ENCODE results near the gene ADRA2A.

Gene ADRA2A

DNA sequence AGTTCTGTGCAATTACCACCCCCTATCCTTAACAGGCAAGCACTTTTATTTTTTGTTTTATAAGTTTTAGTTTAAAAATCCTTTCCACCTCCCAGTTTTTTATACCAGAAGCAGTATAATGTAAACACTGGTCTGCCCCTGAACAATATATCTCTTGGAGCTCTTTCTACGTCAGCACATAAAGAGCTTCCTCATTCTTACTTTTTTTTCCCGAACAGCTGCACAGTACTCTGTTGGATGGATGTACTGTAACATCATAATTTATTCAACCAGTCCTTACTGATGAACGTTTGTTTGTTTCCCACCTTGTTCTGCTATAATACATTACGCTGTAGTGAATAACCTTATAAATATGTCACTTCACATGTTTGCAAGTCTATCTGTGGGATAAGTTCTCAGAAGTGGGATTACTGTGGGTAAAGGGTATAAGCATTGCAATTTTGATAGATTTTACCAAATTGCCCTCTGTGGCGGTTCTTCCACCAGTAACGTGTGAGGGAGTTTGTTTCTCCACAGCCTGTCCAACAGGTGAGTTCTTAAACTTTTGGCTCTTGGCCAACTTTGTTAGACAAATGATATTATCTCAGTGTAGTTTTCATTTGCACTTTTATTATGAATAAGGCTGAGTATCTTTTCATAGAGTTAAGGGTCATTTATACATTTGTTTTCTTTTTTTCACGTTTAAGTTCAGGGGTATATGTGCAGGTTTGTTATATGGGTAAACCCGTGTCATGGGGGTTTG, 32.8 kb downstream of the ADRA2A start:
- no peak overlapping the region for H3K4me3 ChIP-seq (ENCODE audit: low read depth, low read length)

DNA sequence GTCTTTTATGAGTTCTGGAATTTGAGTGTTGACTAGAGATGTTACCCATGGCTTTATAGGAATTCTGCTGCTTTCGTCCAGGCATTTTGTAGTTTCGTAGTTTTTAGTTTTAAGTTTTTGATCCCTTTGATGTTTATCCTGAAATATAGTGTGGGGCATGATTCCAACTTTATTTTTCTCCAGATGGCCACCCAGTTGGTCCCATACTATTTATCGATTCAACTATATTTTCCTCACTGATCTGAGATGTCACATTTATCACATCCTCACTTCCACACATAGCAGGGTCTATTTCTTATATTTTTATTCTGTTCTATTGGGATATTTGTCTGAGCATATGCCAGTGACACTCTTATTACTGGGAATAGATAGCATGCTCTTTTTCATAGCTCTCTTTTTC, 33.9 kb downstream of the ADRA2A start:
- no peak overlapping the region for H3K4me3 ChIP-seq (ENCODE audit: low read depth, low read length)

DNA sequence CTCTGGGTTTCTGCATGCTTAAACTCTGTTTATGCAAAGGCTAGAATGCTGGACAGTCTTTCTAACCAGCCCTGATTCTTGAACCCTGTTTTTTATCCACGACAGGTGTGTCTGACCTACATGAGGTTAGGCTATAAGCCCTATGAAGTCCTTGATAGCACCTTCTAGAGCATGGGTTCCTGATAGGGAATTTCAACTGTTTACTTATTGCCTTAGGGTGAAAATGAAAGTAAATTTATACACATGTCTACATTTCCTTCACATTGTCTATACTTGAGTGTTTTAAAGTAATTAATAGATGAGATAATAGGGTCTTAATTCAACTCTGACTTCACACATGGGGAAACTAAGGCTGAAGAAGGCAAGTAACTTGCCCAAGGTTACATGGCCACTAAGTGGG, 35.5 kb downstream of the ADRA2A start:
- no peak overlapping the region for H3K4me3 ChIP-seq (ENCODE audit: low read depth, low read length)

DNA sequence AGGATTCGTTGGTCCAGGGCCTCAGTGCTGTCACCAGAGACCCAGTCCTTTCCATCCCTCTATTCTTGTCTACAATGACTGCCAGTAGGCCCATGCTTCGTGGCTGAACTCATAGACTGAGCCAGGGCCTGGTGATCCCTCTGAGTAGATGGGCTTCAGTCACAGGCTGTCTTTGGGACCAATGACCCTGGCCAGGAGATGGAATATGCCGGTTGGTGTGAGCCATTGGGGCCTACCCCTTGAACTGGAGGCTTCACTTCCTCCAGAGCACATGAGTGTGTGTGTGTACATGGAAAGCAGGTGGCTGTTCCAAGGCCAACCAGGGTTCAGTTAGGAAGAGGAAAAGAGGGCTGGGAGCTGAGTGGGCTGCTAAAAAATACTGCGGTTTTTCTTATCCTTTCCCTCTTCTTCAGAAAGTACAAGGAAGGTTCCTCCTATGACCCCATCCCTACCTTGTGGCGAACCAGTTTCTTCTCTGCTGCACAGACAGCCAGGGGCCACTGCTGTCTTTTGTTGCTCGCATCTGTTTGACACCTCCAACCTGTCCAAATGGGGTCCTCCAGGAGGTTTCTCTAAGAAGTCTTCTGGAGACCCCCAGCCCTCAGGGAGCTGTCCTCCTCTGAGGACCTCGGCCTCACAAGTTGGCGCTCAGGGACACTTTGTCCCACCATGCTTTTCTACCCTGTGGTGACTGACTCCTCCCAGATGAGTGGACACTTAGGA, 36.6 kb downstream of the ADRA2A start:
- no peak overlapping the region for H3K4me3 ChIP-seq (ENCODE audit: low read depth, low read length)

DNA sequence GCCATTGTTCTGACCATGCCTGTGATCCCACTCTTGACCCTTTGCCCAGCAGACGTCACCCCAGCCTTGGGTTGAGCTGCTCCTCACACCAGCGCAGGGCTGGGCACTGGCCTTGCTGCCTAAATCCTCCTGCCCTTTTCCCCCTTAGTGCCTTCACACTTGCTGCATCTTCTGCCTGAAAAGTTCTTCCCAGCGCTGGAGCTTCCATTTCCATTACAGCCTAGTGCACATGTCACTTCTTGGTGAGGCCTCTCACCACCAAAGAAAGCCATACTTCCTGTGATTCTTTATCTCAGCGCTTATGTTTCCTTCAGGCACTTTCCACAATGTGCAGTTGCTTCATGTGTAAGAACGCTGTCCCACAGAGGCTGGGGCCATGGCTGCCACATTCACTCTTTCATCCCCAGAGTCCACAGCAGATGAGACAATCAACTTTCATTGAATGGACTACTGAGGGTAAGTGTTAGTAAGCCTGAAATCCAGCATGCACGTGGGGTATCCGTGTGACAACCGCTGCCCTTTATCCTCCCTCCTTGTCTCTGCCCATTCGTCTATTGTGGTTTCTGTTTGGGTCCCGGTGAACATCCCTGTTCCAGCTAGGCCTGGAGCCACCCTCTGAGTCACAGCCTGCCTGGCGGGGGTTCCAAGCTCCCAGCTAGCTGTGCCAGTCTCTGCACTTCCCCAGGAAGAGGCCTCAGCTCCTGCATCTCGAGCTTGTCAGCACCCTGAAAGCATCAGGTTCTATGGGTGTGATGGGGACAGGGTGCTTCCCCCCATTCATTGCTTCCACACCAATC, 37.3 kb downstream of the ADRA2A start:
- H3K4me3 ChIP-seq (ENCODE audit: low read depth, low read length), result no peak overlapping the region

DNA sequence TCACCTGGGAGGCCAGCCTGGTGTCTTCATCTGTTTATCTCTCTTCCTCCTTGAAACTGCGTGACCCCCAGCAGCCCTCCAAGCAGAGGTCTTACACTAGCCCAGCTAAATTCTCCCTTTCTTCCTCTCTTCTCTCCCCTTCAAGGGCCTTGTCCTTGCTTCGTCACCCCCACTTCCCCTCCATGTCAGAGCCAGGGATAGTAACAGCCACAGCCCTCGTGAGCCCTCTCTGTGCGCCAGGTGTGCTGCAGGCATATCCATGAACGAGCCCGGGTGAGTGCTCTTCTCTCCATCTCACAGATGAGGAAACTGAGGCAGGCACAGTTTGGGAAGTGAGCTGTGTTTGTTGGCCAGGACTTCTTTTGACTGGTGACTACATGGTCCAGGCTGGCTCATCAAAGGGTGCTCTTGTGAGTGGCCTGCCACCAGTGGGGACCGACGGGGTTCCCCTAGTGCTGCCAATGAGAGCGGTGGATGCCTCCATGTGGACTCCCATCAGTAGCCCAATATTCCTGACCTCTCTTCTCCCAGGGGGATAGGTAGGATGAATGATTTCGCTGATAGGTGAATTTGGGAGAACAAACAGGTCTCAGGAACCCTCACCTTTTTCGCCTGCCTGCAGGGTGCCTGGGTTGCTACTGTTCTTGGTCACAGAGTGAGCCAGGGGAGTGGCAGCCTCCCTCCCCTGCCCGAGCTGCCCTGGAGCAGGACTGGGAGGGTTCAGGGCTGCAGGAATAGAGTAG, 38.1 kb downstream of the ADRA2A start:
- no peak overlapping the region for H3K4me3 ChIP-seq (ENCODE audit: low read depth, low read length)

DNA sequence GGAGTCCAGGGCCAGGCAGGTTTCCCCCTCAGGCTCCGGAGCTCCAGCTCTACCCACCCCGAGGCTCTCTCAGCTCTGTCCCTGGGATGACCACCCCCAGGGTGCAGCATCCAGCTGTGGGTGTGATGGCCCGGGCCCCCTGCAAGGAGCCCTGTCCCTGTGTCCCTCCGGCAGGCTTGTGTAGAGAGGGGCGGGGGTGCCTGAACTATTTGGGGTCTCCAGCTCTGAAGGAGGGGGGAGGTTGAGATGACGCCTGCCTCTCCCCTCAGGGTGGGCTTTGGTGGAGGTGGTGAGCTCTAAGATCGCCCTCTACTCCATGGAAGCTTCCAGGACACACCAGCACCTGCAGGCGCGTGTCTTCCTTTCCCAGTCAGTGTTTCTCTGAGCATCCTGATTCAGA, 39.4 kb downstream of the ADRA2A start:
- H3K4me3 ChIP-seq (ENCODE audit: low read depth, low read length), result no peak overlapping the region

DNA sequence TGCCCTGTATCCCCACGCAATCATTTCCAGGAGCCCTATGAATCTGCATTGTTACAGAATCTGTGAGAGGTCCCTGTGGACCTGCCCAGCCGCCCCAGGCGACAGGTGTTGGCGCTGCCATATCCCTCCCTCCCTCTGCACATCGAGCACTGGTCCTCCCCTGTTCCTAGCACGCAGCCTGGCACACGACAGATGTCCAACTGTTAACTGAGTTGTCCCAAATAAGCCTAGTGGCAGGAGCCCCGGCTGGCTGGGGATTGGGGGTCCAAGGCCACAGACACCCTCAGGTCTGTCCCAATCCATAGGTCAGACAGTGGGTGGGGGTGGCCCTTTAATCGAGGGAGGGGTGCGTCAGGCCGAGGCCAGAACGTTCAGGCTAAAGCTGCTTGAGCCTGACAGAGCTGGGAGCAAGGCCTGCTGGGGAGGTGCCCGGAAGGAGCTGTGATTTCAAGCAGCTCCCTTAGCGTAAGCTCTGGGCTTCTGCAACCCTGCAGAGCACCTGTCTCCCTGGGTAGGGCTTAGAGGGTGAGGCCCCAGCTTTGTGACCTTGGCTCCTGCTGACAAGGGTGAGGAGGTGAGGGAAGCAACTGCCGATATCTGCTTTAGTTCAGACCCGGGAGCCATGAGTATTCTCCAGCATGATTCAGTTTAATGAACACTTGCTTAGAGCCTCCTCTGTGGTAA, 40.1 kb downstream of the ADRA2A start:
- H3K4me3 ChIP-seq (ENCODE audit: low read depth, low read length), result no peak overlapping the region

DNA sequence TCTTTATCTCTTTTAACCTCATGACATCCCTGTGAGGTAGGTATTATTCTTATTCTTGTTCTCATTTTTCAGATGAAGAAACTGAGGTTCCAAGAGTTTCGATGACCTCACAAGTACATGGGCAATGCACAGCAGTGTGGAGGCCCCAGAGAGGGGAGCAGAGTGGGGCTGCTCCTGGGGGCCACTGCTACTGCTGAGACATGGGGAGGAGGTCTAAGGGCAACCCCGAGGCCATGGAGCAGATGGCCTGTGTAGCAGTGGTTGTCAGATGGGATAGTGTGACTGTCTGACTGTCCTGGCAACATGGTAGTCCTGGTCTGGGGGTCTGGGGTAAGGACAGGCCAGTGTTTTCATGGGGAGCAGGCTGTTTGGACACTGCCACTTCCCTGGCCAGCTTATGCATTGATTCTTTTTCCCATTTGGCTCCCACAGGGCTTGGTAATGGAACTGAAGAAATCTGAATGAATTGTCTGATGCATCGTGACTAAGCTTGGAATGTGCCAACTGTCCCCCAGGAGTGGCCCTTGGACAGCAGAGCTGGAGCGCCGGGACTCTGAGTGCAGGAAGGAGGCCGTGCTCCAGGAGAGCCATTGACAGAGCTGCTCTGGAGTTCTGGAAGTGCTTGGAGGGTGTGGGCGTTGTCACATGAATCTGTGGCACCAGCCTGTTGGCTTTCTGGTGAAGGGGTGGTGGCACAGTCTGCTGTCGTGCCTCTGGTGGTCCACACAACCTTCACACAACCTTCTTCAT, 40.9 kb downstream of the ADRA2A start:
- no peak overlapping the region for H3K4me3 ChIP-seq (ENCODE audit: low read depth, low read length)

DNA sequence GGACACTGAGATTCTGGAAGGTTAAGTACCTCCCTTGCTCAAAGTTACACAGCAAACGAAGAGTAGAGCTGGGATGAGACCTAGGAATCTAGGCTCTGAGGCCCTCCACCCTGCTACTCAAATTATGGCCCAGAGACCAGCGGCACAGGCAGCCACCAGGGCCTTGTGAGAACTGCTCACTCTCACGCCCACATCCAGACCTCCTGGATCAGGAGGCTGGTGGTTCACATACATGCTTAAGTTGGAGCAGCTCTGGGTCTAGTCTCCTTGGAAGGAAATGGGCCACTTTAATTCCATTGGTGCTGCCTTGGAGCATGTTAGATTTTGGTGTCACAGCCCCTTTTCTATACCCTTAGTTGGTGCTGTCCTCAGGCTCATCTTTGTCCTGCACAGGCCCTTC, 41.9 kb downstream of the ADRA2A start:
- no peak overlapping the region for H3K4me3 ChIP-seq (ENCODE audit: low read depth, low read length)

DNA sequence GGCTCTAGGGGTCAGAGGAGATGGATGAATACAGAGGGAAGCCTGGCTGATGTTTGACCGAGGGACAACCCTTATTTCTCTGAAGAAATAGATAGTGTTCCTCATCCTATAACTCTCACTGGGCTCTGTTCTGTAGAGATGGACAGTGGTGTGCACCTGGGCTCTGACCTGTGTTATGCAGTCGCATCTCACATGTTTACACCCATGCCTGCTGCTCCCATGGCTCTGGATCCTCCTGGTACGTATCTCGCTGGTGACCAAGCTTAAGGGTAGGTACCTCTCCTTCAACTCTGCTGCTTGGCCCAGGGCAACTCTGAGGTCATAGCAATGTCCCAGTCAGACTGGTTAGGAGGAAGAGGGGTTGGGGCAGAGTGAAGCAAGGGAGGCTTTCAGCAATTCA, 42.8 kb downstream of the ADRA2A start:
- no peak overlapping the region for H3K4me3 ChIP-seq (ENCODE audit: low read depth, low read length)

DNA sequence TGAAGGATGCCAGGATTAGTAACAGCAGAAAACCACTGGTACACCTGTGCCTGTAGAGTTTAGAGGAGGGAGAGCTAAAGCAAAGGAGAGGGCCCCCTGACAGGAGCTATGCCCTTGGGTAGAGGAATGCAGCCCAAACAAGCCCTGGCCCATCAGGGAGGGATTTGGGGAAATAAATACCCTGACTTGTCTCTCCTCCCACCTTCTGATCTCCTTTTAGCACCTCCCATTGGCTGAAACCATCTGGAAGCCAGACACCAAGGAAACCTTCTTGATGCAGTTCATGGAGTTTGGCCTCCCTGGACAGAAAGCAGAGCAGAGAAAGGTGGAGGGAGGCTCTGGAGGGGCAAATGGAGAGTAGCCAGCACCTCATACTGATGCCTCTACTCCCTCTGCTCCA, 45.3 kb downstream of the ADRA2A start:
- no peak overlapping the region for H3K4me3 ChIP-seq (ENCODE audit: low read depth, low read length)

DNA sequence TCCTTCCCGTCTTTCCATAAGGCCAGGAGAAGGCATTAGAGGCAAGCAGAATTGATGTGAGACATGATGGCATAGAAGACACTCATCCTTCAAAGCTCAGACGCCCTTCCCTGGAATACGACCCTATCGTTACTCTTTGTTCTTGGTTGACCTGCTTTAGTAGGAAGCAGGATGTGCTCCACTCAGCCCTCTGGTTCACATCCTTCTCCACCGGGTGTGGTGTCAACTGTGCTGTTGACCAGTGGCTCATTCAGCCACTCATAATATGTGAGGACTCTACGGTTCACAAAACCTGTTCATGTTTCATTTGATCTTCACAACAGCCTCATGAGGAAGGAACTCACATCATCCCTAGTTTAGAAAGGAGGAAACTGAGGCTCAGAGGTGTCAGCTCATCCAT, 47.1 kb downstream of the ADRA2A start:
- no peak overlapping the region for H3K4me3 ChIP-seq (ENCODE audit: low read depth, low read length)

DNA sequence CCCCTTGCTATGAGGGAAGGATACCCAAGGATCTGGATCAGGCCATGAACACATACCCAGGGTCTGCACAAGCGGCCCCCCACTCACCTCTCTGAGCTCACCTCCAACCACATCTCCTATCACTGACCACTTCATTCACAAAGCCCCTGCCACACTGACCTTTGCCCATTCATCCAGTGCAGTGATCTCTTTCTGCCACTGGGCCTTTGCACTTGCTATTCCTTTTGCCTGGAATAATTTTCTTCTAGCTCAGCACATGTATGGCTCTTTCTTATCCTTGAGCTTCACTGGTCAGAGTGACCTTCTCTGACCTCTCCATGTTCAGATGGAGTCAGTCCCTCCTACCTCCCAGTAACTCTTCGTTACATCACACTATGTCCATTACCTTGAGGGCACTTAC, 48.3 kb downstream of the ADRA2A start:
- H3K4me3 ChIP-seq (ENCODE audit: low read depth, low read length), result no peak overlapping the region

DNA sequence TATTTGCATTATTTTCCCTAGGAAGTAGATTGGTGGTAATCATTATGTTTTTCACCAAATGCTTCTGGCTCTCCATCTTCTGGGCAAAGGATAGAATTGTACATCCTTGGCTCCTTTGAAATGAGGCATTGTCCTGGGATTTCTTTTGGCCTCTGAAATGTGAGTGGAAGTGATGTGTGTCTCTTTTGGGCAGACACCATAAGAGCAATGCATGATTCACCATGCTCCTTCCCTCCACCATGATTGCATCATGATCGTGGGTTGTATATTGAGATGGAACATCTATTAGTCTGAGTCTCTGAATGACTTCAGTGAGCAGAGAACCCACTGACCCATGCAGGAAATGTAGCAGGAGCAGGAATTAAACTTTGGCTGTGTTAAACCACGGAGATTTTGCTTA, 49.2 kb downstream of the ADRA2A start:
- H3K4me3 ChIP-seq (ENCODE audit: low read depth, low read length), result no peak overlapping the region

DNA sequence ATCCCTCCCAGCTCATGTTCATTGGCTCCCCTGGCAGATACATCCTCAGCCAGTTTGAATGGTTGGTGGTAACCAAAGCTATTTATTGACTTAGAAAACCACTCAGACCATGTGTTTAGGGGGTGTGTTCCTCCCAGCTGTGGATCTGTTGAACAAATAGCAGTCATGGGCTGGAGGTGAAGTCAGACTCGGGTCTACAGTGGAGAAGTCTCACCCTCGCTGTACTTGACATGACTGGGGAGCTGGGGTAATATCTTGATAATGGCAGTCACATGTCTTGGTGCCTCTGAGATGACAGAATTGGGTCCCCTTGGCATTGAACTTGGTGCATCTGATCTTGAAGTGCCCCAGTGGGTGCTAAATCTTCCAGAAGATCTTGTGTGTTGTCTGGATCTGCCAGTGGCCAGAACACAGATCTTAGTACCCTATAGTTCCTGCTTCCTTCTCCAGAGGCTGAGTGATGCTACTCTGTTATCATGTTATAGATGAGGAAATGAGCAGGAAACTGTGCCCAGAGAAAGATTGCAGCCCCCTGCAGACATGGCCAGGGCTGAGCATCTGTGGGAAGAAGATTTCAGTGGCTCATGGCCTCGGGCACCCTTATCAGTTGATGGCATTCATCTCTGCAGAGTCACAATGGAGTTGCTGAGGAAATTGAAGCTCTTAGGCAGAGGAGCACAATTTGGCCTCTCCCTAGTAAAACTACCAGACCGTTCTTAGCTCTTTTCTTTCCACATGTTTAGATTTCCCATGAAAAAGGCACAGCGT, 50.4 kb downstream of the ADRA2A start:
- H3K4me3 ChIP-seq (ENCODE audit: low read depth, low read length), result no peak overlapping the region

DNA sequence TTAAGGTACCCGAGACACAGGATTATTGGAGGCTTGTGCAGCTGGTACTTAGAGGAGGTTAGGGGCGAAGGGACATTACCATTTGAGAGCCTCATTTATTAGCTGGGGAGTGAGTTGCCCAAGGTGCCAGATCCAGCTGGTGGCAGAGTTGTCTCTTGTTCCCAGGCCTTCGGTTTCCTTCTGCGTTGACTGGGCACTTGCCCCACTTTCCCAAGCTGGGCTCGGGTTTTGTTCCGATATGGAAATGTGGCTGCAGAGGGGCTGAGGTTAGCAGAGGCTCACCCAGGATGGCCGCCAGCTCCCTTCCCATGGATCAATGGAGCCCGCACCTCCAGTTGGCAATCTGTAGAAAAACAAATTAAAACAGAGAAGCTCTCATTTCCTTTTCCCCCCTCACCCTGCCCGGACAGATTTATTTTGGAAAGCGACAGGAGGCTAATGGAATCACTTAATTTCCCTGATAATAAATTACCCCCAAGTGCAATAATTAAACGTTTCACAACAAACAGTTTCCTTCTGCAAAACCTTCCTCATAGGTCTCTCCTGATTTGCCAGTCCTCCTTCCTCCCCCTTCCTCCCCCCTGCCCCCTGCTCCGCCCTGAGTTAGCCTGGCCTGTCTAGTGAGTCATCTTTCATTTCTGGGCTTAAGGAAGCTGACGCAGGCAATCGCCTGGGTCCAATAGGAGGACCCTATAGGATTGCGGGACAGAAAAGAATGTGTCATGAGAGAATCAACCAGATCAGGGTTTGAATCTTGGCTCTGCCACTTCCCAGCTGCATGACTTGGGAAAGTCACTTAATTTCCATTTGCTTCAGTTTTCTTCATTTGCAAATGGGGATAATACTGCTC, 51.7 kb downstream of the ADRA2A start:
- H3K4me3 ChIP-seq (ENCODE audit: low read depth, low read length), result no peak overlapping the region

DNA sequence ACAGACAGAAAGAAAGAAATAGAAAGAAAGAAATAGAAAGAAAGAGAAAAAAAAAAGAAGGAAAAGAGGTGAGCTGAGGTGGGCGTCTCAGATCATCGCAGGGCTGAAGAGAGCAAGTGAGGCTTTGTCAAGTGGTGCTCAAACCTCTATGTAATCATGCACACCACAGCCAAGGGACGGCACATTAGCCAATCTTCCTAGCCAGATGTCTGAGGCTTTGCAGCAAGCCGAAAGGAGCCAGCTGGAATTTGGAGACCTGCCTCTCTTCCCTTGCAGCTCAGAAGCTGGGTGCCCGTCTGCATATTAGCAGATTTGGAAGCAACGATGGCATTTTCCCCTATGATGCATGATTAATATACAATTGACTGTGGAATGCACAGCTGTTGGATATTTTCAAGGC, 52.5 kb downstream of the ADRA2A start:
- H3K4me3 ChIP-seq (ENCODE audit: low read depth, low read length), result no peak overlapping the region
